ENCODE data around the gene KRT37. TPM values are rescaled to one million over a fixed set of nuclear protein-coding genes. Genes with fewer than 3 reads are reported as not detected.

KRT37 gene
- total and polyA plus RNA-seq, 9 of the 15 experiments (the other 6 are each of a cell fraction or from before 2014, with no cell fraction given): not detected

DNA sequence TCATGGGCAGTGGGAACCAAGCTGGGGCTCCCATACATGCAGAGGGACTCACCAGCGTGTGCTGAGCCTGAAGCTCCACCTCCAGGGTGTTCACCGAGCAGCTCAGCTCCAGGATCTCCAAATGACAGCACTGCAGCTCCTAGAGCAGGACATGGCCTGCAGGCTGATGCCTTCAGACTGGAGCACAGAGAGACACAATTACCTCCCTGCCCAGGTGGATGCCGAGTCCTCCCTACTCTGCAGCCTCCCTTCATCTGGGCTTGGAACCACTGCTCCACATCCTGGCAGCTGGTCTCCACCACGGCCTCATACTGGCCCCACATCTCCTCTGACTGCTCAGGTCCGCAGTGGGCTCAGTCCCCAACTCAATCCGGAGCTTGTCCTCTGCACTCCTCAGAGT lies 24.6 kb upstream of the KRT37 start:
- FAIRE-seq (no peak), DNase-seq (ENCODE audit: extremely low read depth in 1 of 4, low spot score in 3 of 4) (no peak), ATAC-seq (no peak)
- 2% methylated on average over 6 of the region's 6 CpGs for WGBS (ENCODE audit: insufficient coverage, low coverage, missing lambda C conversion rate)
- no peak overlapping the region for H3K4me3 ChIP-seq
- no peaks in the 10 kb centered on the region for H3K36me3 ChIP-seq (ENCODE audit: control insufficient read depth, insufficient read depth, low read length)
- H3K27ac ChIP-seq (ENCODE audit: extremely low read depth, low read depth, low read length): no peak overlapping the region
- no peaks in the 10 kb centered on the region for H3K79me2 ChIP-seq (ENCODE audit: control insufficient read depth, insufficient read depth, low read length)
- H3K9me3 ChIP-seq (replicated peaks; ENCODE audit: control insufficient read depth, insufficient read depth, low read depth, low read length): no peaks in the 10 kb centered on the region; the same call in 1 of the 2 replicates
- no peak overlapping the region for H3K4me2 ChIP-seq (ENCODE audit: insufficient read depth, low read length)
- no peak overlapping the region for H3K9ac ChIP-seq (ENCODE audit: insufficient read depth in 1 of 2, low read depth in 2 of 2, low read length in 2 of 2)
- peaks cover 3 to 12% of the 10 kb centered on the region in 2 experiments; a peak in 2 of 5 replicates for H3K27me3 ChIP-seq (ENCODE audit: control insufficient read depth in 2 of 2, insufficient read depth in 2 of 2, low read length in 2 of 2)
- CTCF ChIA-PET (ENCODE audit: low intra/inter-chr PET ratio): no interaction called here
- POLR2A ChIA-PET: interaction anchor here (1.4 to 2.2 kb wide), 2 partner anchors 14 to 15 kb away, joined by 3 to 5 read pairs; no protein-coding TSS in a partner anchor
- H3K9me1 ChIP-seq (ENCODE audit: control insufficient read depth, insufficient read depth, low read length): no peaks in the 10 kb centered on the region
- H3K4me1 ChIP-seq (replicated peaks in 1 of 2; ENCODE audit: control insufficient read depth in 2 of 2, insufficient read depth in 2 of 2, low read length in 2 of 2): no peaks in the 10 kb centered on the region
- H4K20me1 ChIP-seq (replicated peaks; ENCODE audit: control insufficient read depth, insufficient read depth, low read length): no peaks in the 10 kb centered on the region
- H2AFZ ChIP-seq (ENCODE audit: low read depth, low read length): no peak overlapping the region
- in situ Hi-C loops (cut with MboI) (no loop called here), intact Hi-C loops (cut with micrococcal nuclease) (no loop called here)
- TF ChIP-seq, protein P1, sequence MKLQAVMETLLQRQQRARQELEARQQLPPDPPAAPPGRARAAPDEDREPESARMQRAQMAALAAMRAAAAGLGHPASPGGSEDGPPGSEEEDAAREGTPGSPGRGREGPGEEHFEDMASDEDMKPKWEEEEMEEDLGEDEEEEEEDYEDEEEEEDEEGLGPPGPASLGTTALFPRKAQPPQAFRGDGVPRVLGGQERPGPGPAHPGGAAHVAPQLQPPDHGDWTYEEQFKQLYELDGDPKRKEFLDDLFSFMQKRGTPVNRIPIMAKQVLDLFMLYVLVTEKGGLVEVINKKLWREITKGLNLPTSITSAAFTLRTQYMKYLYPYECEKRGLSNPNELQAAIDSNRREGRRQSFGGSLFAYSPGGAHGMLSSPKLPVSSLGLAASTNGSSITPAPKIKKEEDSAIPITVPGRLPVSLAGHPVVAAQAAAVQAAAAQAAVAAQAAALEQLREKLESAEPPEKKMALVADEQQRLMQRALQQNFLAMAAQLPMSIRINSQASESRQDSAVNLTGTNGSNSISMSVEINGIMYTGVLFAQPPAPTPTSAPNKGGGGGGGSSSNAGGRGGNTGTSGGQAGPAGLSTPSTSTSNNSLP (IDR thresholded peaks at IDR 0.05; ENCODE audit: borderline replicate concordance, low read depth, low read length): no peak
- TF ChIP-seq THAP12 (CRISPR knock-in tag; IDR thresholded peaks at IDR 0.05): no peak
- TF ChIP-seq RCOR1 (IDR thresholded peaks at IDR 0.05; ENCODE audit: borderline replicate concordance in 1 of 2, low read depth in 2 of 2, low read length in 2 of 2): no peak
- TF ChIP-seq ZBTB8A (IDR thresholded peaks at IDR 0.05; ENCODE audit: partially characterized antibody): no peak
- no peak for TF ChIP-seq KLF6 (CRISPR knock-in tag; IDR thresholded peaks at IDR 0.05; ENCODE audit: borderline replicate concordance)
- TF ChIP-seq, protein P2, sequence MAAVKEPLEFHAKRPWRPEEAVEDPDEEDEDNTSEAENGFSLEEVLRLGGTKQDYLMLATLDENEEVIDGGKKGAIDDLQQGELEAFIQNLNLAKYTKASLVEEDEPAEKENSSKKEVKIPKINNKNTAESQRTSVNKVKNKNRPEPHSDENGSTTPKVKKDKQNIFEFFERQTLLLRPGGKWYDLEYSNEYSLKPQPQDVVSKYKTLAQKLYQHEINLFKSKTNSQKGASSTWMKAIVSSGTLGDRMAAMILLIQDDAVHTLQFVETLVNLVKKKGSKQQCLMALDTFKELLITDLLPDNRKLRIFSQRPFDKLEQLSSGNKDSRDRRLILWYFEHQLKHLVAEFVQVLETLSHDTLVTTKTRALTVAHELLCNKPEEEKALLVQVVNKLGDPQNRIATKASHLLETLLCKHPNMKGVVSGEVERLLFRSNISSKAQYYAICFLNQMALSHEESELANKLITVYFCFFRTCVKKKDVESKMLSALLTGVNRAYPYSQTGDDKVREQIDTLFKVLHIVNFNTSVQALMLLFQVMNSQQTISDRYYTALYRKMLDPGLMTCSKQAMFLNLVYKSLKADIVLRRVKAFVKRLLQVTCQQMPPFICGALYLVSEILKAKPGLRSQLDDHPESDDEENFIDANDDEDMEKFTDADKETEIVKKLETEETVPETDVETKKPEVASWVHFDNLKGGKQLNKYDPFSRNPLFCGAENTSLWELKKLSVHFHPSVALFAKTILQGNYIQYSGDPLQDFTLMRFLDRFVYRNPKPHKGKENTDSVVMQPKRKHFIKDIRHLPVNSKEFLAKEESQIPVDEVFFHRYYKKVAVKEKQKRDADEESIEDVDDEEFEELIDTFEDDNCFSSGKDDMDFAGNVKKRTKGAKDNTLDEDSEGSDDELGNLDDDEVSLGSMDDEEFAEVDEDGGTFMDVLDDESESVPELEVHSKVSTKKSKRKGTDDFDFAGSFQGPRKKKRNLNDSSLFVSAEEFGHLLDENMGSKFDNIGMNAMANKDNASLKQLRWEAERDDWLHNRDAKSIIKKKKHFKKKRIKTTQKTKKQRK (IDR thresholded peaks at IDR 0.05; ENCODE audit: borderline replicate concordance, low read depth, low read length): no peak
- TF ChIP-seq SAFB (IDR thresholded peaks at IDR 0.05; ENCODE audit: borderline replicate concordance, low read depth, low read length): no peak
- TF ChIP-seq NFATC3 (IDR thresholded peaks at IDR 0.05): no peak
- TF ChIP-seq CHD2 (IDR thresholded peaks at IDR 0.05; ENCODE audit: low read depth, low read length): no peak
- no peak for TF ChIP-seq ZBTB1 (CRISPR knock-in tag; IDR thresholded peaks at IDR 0.05; ENCODE audit: borderline replicate concordance, low read depth)
- no peak for TF ChIP-seq ESRRA (IDR thresholded peaks at IDR 0.05; ENCODE audit: borderline replicate concordance, low read depth)
- no peak for TF ChIP-seq PRPF4 (IDR thresholded peaks at IDR 0.05; ENCODE audit: insufficient read depth, low read depth, low read length, poor library complexity, severe bottlenecking)
- no peak for TF ChIP-seq ZNF143 (CRISPR knock-in tag; IDR thresholded peaks at IDR 0.05)
- no TSS peak for BruUV-seq (replicated peaks)

Measured in K562 (cell line).